Right renal pelvis (tissue), 4 donors: ENCODE results near the gene SIRT4. TPM values are rescaled to one million over a fixed set of nuclear protein-coding genes. Genes with fewer than 3 reads are reported as not detected.

ENCODE experiments used
- DNase-seq, 4 donors: peaks; one replicate each; pipeline ENCODE4 v3.0.0-alpha.2; 2013; ENCODE audit warnings: low read depth in 4 of 4, low spot score in 3 of 4, missing footprints in 1 of 4
- polyA plus RNA-seq, 4 donors: library from polyadenylated mRNA; unstranded; fragments of 120-200 nt; gene quantifications; one replicate each; pipeline ENCODE4 v1.2.1, GENCODE V29; 2013; ENCODE audit not compliant: insufficient read length in 4 of 4

Gene SIRT4
- polyA plus RNA-seq, 4 donors = 2.7 to 5.7 (median 3.9) TPM

- DNase-seq = peak; percentile 74 to 82 (median 80)
Observed at GRCh38 chr12:120361506-120362208, 59.5 kb downstream of the SIRT4 start.

Other genes starting within 250 kb of the SIRT4 start
- 10 to 100 TPM; 36.9 to 41.6 (median 39.2) TPM for gene RAB35, start 185.6 kb upstream of the SIRT4 start, polyA plus RNA-seq
- gene GCN1, start 107.6 kb upstream of the SIRT4 start, polyA plus RNA-seq = 10 to 100 TPM; 44.9 to 55.4 (median 51.4) TPM
- gene RPLP0, start 101.2 kb upstream of the SIRT4 start, polyA plus RNA-seq = 1,000 to 10,000 TPM; 2,681 to 3,216 (median 2,786) TPM
- gene PXN, start 36.6 kb upstream of the SIRT4 start, polyA plus RNA-seq = 10 to 100 TPM; 71.9 to 79.4 (median 76.3) TPM
- gene RNU4-2, start 10.4 kb upstream of the SIRT4 start, polyA plus RNA-seq = under 1 TPM in 1 of 4 donors, not detected in 3; 0.47 TPM
- gene RNU4-1, start 9.1 kb upstream of the SIRT4 start, polyA plus RNA-seq = not detected
- under 1 TPM; 0.31 to 0.73 (median 0.42) TPM for gene PLA2G1B, start 25.5 kb downstream of the SIRT4 start, polyA plus RNA-seq
- gene MSI1, start 66.8 kb downstream of the SIRT4 start, polyA plus RNA-seq = 10 to 100 TPM; 17.7 to 23.8 (median 19.5) TPM
- 100 to 1,000 TPM; 303 to 369 (median 327) TPM for gene COX6A1, start 135.8 kb downstream of the SIRT4 start, polyA plus RNA-seq
- gene TRIAP1, start 144.1 kb downstream of the SIRT4 start, polyA plus RNA-seq = 10 to 100 TPM; 42.6 to 47.8 (median 46.2) TPM
- 10 to 100 TPM; 34.8 to 37.1 (median 35.0) TPM for gene GATC, start 144.1 kb downstream of the SIRT4 start, polyA plus RNA-seq
- 100 to 1,000 TPM; 220 to 249 (median 230) TPM for gene SRSF9, start 167.4 kb downstream of the SIRT4 start, polyA plus RNA-seq
- 100 to 1,000 TPM; 492 to 541 (median 519) TPM for gene DYNLL1, start 193.8 kb downstream of the SIRT4 start, polyA plus RNA-seq
- 10 to 100 TPM; 62.0 to 73.6 (median 65.7) TPM for gene COQ5, start 226.8 kb downstream of the SIRT4 start, polyA plus RNA-seq
- gene RNF10, start 232.0 kb downstream of the SIRT4 start, polyA plus RNA-seq = 100 to 1,000 TPM; 181 to 232 (median 207) TPM